Ishikawa (cell line): Measurements from ENCODE around the gene POLR1A.

Experiments
- EP300 ChIP-seq: IDR thresholded peaks from 2 replicates; pipeline ENCODE4 v1.6.1; 2012; ENCODE audit warnings: borderline replicate concordance
- RAD21 ChIP-seq: IDR thresholded peaks from 2 replicates; pipeline ENCODE4 v1.6.1; 2012; ENCODE audit warnings: low read depth
- TCF12 ChIP-seq: IDR thresholded peaks from 2 replicates; pipeline ENCODE4 v1.6.1; 2012; ENCODE audit warnings: low read depth
- YY1 ChIP-seq: IDR thresholded peaks from 2 replicates; pipeline ENCODE4 v1.6.1; 2012; ENCODE audit warnings: low read depth

DNA sequence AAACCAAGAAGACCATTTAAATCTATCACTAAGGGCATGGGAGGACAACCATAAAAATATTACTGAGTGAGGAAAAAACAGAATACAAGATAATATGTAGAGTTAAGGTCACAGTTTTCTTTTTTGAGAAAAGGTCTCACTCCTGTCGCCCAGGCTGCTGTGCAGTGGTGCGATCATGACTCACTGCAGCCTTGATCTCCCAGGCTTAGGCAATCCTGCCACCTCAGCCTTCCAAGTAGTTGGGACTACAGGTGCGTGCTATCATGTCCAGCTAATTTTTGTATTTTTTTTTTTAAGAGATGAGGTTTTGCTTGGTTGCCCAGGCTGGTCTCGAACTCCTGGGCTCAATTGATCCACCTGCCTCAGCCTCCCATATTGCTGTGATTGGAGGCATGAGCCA lies 24.0 kb downstream of the POLR1A start:
- no peak for TF ChIP-seq YY1
- TF ChIP-seq EP300: no peak
- TF ChIP-seq RAD21: no peak
- TF ChIP-seq TCF12: no peak
